ACC112 (cell line): ENCODE measurements around the gene HNRNPH2.

ENCODE experiments used
- H2AFZ ChIP-seq: fragments of 200-600 bp; sonication (generic); one replicate; pipeline ENCODE4 v1.6.0; 2017; ENCODE audit warnings: antibody characterized with exemption, low read length; ENCODE audit not compliant: unreplicated experiment
- H3K27ac ChIP-seq: fragments of 200-600 bp; sonication (generic); 2 replicates; pipeline ENCODE4 v1.5.1; 2014; ENCODE audit warnings: low read depth, mild to moderate bottlenecking, antibody characterized with exemption, low read length, moderate library complexity
- H3K27me3 ChIP-seq: fragments of 200-600 bp; sonication (generic); 2 replicates; pipeline ENCODE4 v1.6.1; 2014; ENCODE audit warnings: mild to moderate bottlenecking, antibody characterized with exemption, low read length, moderate library complexity, mixed read lengths; ENCODE audit not compliant: insufficient read depth
- H3K36me3 ChIP-seq: fragments of 200-600 bp; sonication (generic); 2 replicates; pipeline ENCODE4 v1.6.1; 2016; ENCODE audit warnings: mild to moderate bottlenecking, antibody characterized with exemption, low read length, moderate library complexity, mixed read lengths; ENCODE audit not compliant: insufficient read depth
- H3K4me1 ChIP-seq: fragments of 200-600 bp; sonication (generic); one replicate; pipeline ENCODE4 v1.6.1; 2016; ENCODE audit warnings: low read length, mixed read lengths; ENCODE audit not compliant: insufficient read depth, unreplicated experiment, control insufficient read depth
- H3K4me3 ChIP-seq: fragments of 200-600 bp; sonication (generic); 2 replicates; pipeline ENCODE4 v1.5.1; 2014; ENCODE audit warnings: mild to moderate bottlenecking, low read depth, low read length
- H3K79me2 ChIP-seq: fragments of 200-600 bp; sonication (generic); one replicate; pipeline ENCODE4 v1.6.0; 2016; ENCODE audit warnings: low read length; ENCODE audit not compliant: control insufficient read depth, unreplicated experiment, insufficient read depth

Gene HNRNPH2

GRCh38 chrX:101383679-101384205, 24.3 kb upstream of the HNRNPH2 start:
- Histone ChIP-seq H2AFZ (no peak overlapping the region), H3K79me2 (no peaks in the 10 kb centered on the region), H3K4me1 (no peaks in the 10 kb centered on the region), H3K27ac (no peak overlapping the region), H3K27me3 (no peaks in the 10 kb centered on the region), H3K4me3 (no peak overlapping the region), H3K36me3 (no peaks in the 10 kb centered on the region)

GRCh38 chrX:101385026-101385684, 22.9 kb upstream of the HNRNPH2 start:
- Histone ChIP-seq H3K27me3 (no peaks in the 10 kb centered on the region), H3K79me2 (no peaks in the 10 kb centered on the region), H3K27ac (no peak overlapping the region), H3K4me1 (no peaks in the 10 kb centered on the region), H3K4me3 (no peak overlapping the region), H3K36me3 (no peaks in the 10 kb centered on the region), H2AFZ (no peak overlapping the region)

- H3K36me3 ChIP-seq, result no peaks in the 10 kb centered on the region
- H3K27ac ChIP-seq, result no peak within 1 kb of the TSS
- no peak within 1 kb of the TSS for H3K4me3 ChIP-seq
- H3K79me2 ChIP-seq, result peaks cover 1% of the 10 kb centered on the region
- no peaks in the 10 kb centered on the region for H3K4me1 ChIP-seq
- no peak within 1 kb of the TSS for H2AFZ ChIP-seq
- H3K27me3 ChIP-seq, result no peaks in the 10 kb centered on the region
Observed at GRCh38 chrX:101385795-101386541, 22.1 kb upstream of the HNRNPH2 start, which contains the start of gene BTK. Gene BTK, minus strand, starts transcription at chrX:101386191. Its CDS starts 10,907 bp downstream, at chrX:101375284.

- Histone ChIP-seq H3K27ac (no peak overlapping the region), H3K4me1 (no peaks in the 10 kb centered on the region), H2AFZ (no peak overlapping the region), H3K27me3 (no peaks in the 10 kb centered on the region), H3K36me3 (peaks cover 3% of the 10 kb centered on the region; the same call in 1 of the 2 replicates), H3K4me3 (no peak overlapping the region), H3K79me2 (peaks cover 7% of the 10 kb centered on the region)
Observed at GRCh38 chrX:101386542-101386885, 21.5 kb upstream of the HNRNPH2 start.

- Histone ChIP-seq H3K27me3 (no peaks in the 10 kb centered on the region), H3K79me2 (peaks cover 24% of the 10 kb centered on the region)
Observed at GRCh38 chrX:101388604-101389003, 19.4 kb upstream of the HNRNPH2 start.

GRCh38 chrX:101390664-101391525, 17.1 kb upstream of the HNRNPH2 start, which contains the start of gene RPL36A:
Gene RPL36A, plus strand, starts transcription at chrX:101391011. Its CDS starts 33 bp downstream, at chrX:101391044.
- Histone ChIP-seq H3K79me2 (peaks cover 27% of the 10 kb centered on the region), H3K36me3 (peaks cover 20% of the 10 kb centered on the region; the same call in 1 of the 2 replicates), H3K27me3 (no peaks in the 10 kb centered on the region), H3K4me1 (peaks cover 8% of the 10 kb centered on the region), H3K4me3 (peak within 1 kb of the TSS; percentile 82), H2AFZ (peak within 1 kb of the TSS; percentile 76), H3K27ac (peak within 1 kb of the TSS; percentile 74)

More at GRCh38 chrX:101388604-101389003, 19.4 kb upstream of the HNRNPH2 start:
- peaks cover 6% of the 10 kb centered on the region for H3K4me1 ChIP-seq
- peaks cover 19% of the 10 kb centered on the region; the same call in 1 of the 2 replicates for H3K36me3 ChIP-seq
- H3K27ac ChIP-seq, result no peak overlapping the region
- H3K4me3 ChIP-seq, result no peak overlapping the region
- H2AFZ ChIP-seq, result no peak overlapping the region

- Histone ChIP-seq H3K79me2 (peaks cover 27% of the 10 kb centered on the region), H3K36me3 (peaks cover 20% of the 10 kb centered on the region; the same call in 1 of the 2 replicates), H3K4me3 (peak overlapping the region; percentile 82), H3K27ac (peak overlapping the region; percentile 74), H3K27me3 (no peaks in the 10 kb centered on the region), H3K4me1 (peaks cover 8% of the 10 kb centered on the region), H2AFZ (no peak overlapping the region)
Observed at GRCh38 chrX:101391831-101392230, 16.2 kb upstream of the HNRNPH2 start.

GRCh38 chrX:101393530-101394305, 14.3 kb upstream of the HNRNPH2 start:
- Histone ChIP-seq H3K79me2 (peaks cover 27% of the 10 kb centered on the region), H2AFZ (no peak overlapping the region), H3K27ac (peak overlapping the region; percentile 47), H3K4me1 (peaks cover 8% of the 10 kb centered on the region), H3K27me3 (no peaks in the 10 kb centered on the region), H3K36me3 (peaks cover 20% of the 10 kb centered on the region; the same call in 1 of the 2 replicates), H3K4me3 (peak overlapping the region; percentile 21; the same call in 1 of the 2 replicates)

- Histone ChIP-seq H3K27me3 (no peaks in the 10 kb centered on the region), H3K4me1 (peaks cover 8% of the 10 kb centered on the region), H3K27ac (peak overlapping the region; percentile 47; the same call in 1 of the 2 replicates), H3K79me2 (peaks cover 27% of the 10 kb centered on the region), H3K36me3 (peaks cover 20% of the 10 kb centered on the region; the same call in 1 of the 2 replicates), H2AFZ (no peak overlapping the region), H3K4me3 (no peak overlapping the region)
Observed at GRCh38 chrX:101394372-101394771, 13.7 kb upstream of the HNRNPH2 start.
